Measurements from ENCODE around the gene KAT5. TPM values are rescaled to one million over a fixed set of nuclear protein-coding genes. Genes with fewer than 3 reads are reported as not detected.
A peak's percentile ranks its signal among the peaks of the same experiment; 100 is the strongest.

The KAT5 gene
- total and polyA plus RNA-seq, 7 experiments from 2014 or later: 36.8 to 133 (median 104) TPM

GRCh38 chr11:65696802-65697552 is 15.1 kb upstream of the KAT5 start:
- intact Hi-C loops (cut with micrococcal nuclease): no loop called here
- no peak overlapping the region for H3K27ac Mint-ChIP-seq
- Histone ChIP-seq H3K4me3 (ENCODE audit: low read length) (no peak overlapping the region), H3K27ac (ENCODE audit: low read depth, low read length) (no peak overlapping the region), H3K9me3 (ENCODE audit: control insufficient read depth in 2 of 3, low read length in 3 of 3) (no peaks in the 10 kb centered on the region), H3K4me1 (ENCODE audit: control insufficient read depth in 2 of 2, insufficient read depth in 2 of 2, low read length in 2 of 2) (no peaks in the 10 kb centered on the region), H3K36me3 (ENCODE audit: control insufficient read depth in 2 of 3, insufficient read depth in 3 of 3, low read length in 3 of 3) (no peaks in the 10 kb centered on the region), H3K27me3 (ENCODE audit: control insufficient read depth in 2 of 2, insufficient read depth in 2 of 2, low read length in 2 of 2) (no peaks in the 10 kb centered on the region)
- ChIA-PET POLR2A (interaction anchor here (0.6 kb wide), 1 partner anchor 603 kb away, joined by 4 read pairs; no protein-coding TSS in a partner anchor), CTCF (interaction anchor here (0.6 to 1.0 kb wide), 2 partner anchors 15 to 311 kb away, joined by 3 to 4 read pairs; partner anchors contain the start of gene KAT5)
- peaks cover 0 to 12% (median 0%) of the 10 kb centered on the region in 5 donors for H3K27me3 Mint-ChIP-seq
- H3K36me3 Mint-ChIP-seq: no peaks in the 10 kb centered on the region
- H3K4me3 Mint-ChIP-seq: no peak overlapping the region
- H3K4me1 Mint-ChIP-seq: peaks cover 0 to 5% (median 1%) of the 10 kb centered on the region in 7 donors
- peaks cover 0 to 4% (median 0%) of the 10 kb centered on the region in 11 donors for H3K9me3 Mint-ChIP-seq
- no peak for DNase-seq
- ATAC-seq: no peak

GRCh38 chr11:65698205-65698604 is 13.8 kb upstream of the KAT5 start:
- no peaks in the 10 kb centered on the region for H3K4me1 ChIP-seq (ENCODE audit: control insufficient read depth in 2 of 2, insufficient read depth in 2 of 2, low read length in 2 of 2)
- Mint-ChIP-seq H3K9me3 (peaks cover 0 to 4% (median 0%) of the 10 kb centered on the region in 11 donors), H3K4me3 (no peak overlapping the region), H3K27me3 (peaks cover 0 to 18% (median 0%) of the 10 kb centered on the region in 5 donors), H3K27ac (peak overlapping the region in 1 of 9 donors; percentile 21), H3K36me3 (no peaks in the 10 kb centered on the region), H3K4me1 (peaks cover 0 to 5% (median 0%) of the 10 kb centered on the region in 7 donors)
- DNase-seq (no peak), ATAC-seq (no peak)
- H3K4me3 ChIP-seq (ENCODE audit: low read length): no peak overlapping the region
- ChIA-PET CTCF (interaction anchor here (1.0 kb wide), 1 partner anchor 14 kb away, joined by 4 read pairs; the partner anchor contains the start of gene KAT5), POLR2A (no interaction called here)
- H3K27ac ChIP-seq (ENCODE audit: low read depth, low read length): no peak overlapping the region
- H3K27me3 ChIP-seq (ENCODE audit: control insufficient read depth in 2 of 2, insufficient read depth in 2 of 2, low read length in 2 of 2): no peaks in the 10 kb centered on the region
- intact Hi-C loops (cut with micrococcal nuclease): no loop called here
- H3K36me3 ChIP-seq (ENCODE audit: control insufficient read depth in 2 of 3, insufficient read depth in 3 of 3, low read length in 3 of 3): no peaks in the 10 kb centered on the region
- H3K9me3 ChIP-seq (ENCODE audit: control insufficient read depth in 2 of 3, low read length in 3 of 3): no peaks in the 10 kb centered on the region

GRCh38 chr11:65699306-65699705 is 12.7 kb upstream of the KAT5 start:
- H3K36me3 Mint-ChIP-seq: no peaks in the 10 kb centered on the region
- peaks cover 0 to 5% (median 0%) of the 10 kb centered on the region in 7 donors for H3K4me1 Mint-ChIP-seq
- H3K4me3 Mint-ChIP-seq: no peak overlapping the region
- no peak overlapping the region for H3K4me3 ChIP-seq (ENCODE audit: low read length)
- ChIA-PET POLR2A (no interaction called here), CTCF (no interaction called here)
- H3K9me3 ChIP-seq (ENCODE audit: control insufficient read depth in 2 of 3, low read length in 3 of 3): no peaks in the 10 kb centered on the region
- no peak for DNase-seq
- intact Hi-C loops (cut with micrococcal nuclease): no loop called here
- peaks cover 0 to 19% (median 0%) of the 10 kb centered on the region in 5 donors for H3K27me3 Mint-ChIP-seq
- peaks cover 0 to 4% (median 0%) of the 10 kb centered on the region in 11 donors for H3K9me3 Mint-ChIP-seq
- no peaks in the 10 kb centered on the region for H3K27me3 ChIP-seq (ENCODE audit: control insufficient read depth in 2 of 2, insufficient read depth in 2 of 2, low read length in 2 of 2)
- H3K27ac Mint-ChIP-seq: no peak overlapping the region
- no peaks in the 10 kb centered on the region for H3K36me3 ChIP-seq (ENCODE audit: control insufficient read depth in 2 of 3, insufficient read depth in 3 of 3, low read length in 3 of 3)
- no peak overlapping the region for H3K27ac ChIP-seq (ENCODE audit: low read depth, low read length)
- ATAC-seq: no peak
- no peaks in the 10 kb centered on the region for H3K4me1 ChIP-seq (ENCODE audit: control insufficient read depth in 2 of 2, insufficient read depth in 2 of 2, low read length in 2 of 2)

- CTCF ChIA-PET: no interaction called here
- no peak overlapping the region for H3K4me3 ChIP-seq (ENCODE audit: low read length)
- ATAC-seq: no peak
- no peaks in the 10 kb centered on the region for H3K27me3 ChIP-seq (ENCODE audit: control insufficient read depth in 2 of 2, insufficient read depth in 2 of 2, low read length in 2 of 2)
- H3K27ac Mint-ChIP-seq: peak overlapping the region in 1 of 9 donors; percentile 32
- POLR2A ChIA-PET: no interaction called here
- H3K4me3 Mint-ChIP-seq: no peak overlapping the region
- no peaks in the 10 kb centered on the region for H3K36me3 Mint-ChIP-seq
- H3K9me3 ChIP-seq (ENCODE audit: control insufficient read depth in 2 of 3, low read length in 3 of 3): no peaks in the 10 kb centered on the region
- no peaks in the 10 kb centered on the region for H3K36me3 ChIP-seq (ENCODE audit: control insufficient read depth in 2 of 3, insufficient read depth in 3 of 3, low read length in 3 of 3)
- intact Hi-C loops (cut with micrococcal nuclease): no loop called here
- H3K27me3 Mint-ChIP-seq: peaks cover 0 to 21% (median 0%) of the 10 kb centered on the region in 5 donors
- no peaks in the 10 kb centered on the region for H3K4me1 ChIP-seq (ENCODE audit: control insufficient read depth in 2 of 2, insufficient read depth in 2 of 2, low read length in 2 of 2)
- peaks cover 0 to 4% (median 0%) of the 10 kb centered on the region in 11 donors for H3K9me3 Mint-ChIP-seq
- no peak for DNase-seq
- H3K27ac ChIP-seq (ENCODE audit: low read depth, low read length): no peak overlapping the region
- H3K4me1 Mint-ChIP-seq: peaks cover 0 to 5% (median 0%) of the 10 kb centered on the region in 7 donors
These were observed 11.7 kb upstream of the KAT5 start for GRCh38 chr11:65700399-65700798.

- Mint-ChIP-seq H3K9me3 (peaks cover 0 to 4% (median 0%) of the 10 kb centered on the region in 11 donors), H3K27ac (no peak overlapping the region), H3K4me3 (no peak overlapping the region), H3K36me3 (no peaks in the 10 kb centered on the region), H3K4me1 (peaks cover 0 to 7% (median 0%) of the 10 kb centered on the region in 7 donors), H3K27me3 (peaks cover 0 to 21% (median 0%) of the 10 kb centered on the region in 5 donors)
- H3K27me3 ChIP-seq (ENCODE audit: control insufficient read depth in 2 of 2, insufficient read depth in 2 of 2, low read length in 2 of 2): no peaks in the 10 kb centered on the region
- no peaks in the 10 kb centered on the region for H3K4me1 ChIP-seq (ENCODE audit: control insufficient read depth in 2 of 2, insufficient read depth in 2 of 2, low read length in 2 of 2)
- ChIA-PET POLR2A (interaction anchor here (0.8 kb wide), 1 partner anchor 768 kb away, joined by 3 read pairs; no protein-coding TSS in a partner anchor), CTCF (no interaction called here)
- H3K27ac ChIP-seq (ENCODE audit: low read depth, low read length): no peak overlapping the region
- intact Hi-C loops (cut with micrococcal nuclease): no loop called here
- DNase-seq (no peak), ATAC-seq (no peak)
- H3K4me3 ChIP-seq (ENCODE audit: low read length): no peak overlapping the region
- H3K9me3 ChIP-seq (ENCODE audit: control insufficient read depth in 2 of 3, low read length in 3 of 3): no peaks in the 10 kb centered on the region
- no peaks in the 10 kb centered on the region for H3K36me3 ChIP-seq (ENCODE audit: control insufficient read depth in 2 of 3, insufficient read depth in 3 of 3, low read length in 3 of 3)
These were observed 10.4 kb upstream of the KAT5 start for GRCh38 chr11:65701686-65702085.

GRCh38 chr11:65703846-65704245 is 8.2 kb upstream of the KAT5 start:
- Histone ChIP-seq H3K27me3 (ENCODE audit: control insufficient read depth in 2 of 2, insufficient read depth in 2 of 2, low read length in 2 of 2) (no peaks in the 10 kb centered on the region), H3K4me1 (ENCODE audit: control insufficient read depth in 2 of 2, insufficient read depth in 2 of 2, low read length in 2 of 2) (no peaks in the 10 kb centered on the region), H3K36me3 (ENCODE audit: control insufficient read depth in 2 of 3, insufficient read depth in 3 of 3, low read length in 3 of 3) (no peaks in the 10 kb centered on the region), H3K27ac (ENCODE audit: low read depth, low read length) (no peak overlapping the region), H3K4me3 (ENCODE audit: low read length) (no peak overlapping the region), H3K9me3 (ENCODE audit: control insufficient read depth in 2 of 3, low read length in 3 of 3) (no peaks in the 10 kb centered on the region)
- no peaks in the 10 kb centered on the region for H3K36me3 Mint-ChIP-seq
- ATAC-seq: no peak
- H3K27me3 Mint-ChIP-seq: peaks cover 0 to 19% (median 0%) of the 10 kb centered on the region in 5 donors
- H3K27ac Mint-ChIP-seq: no peak overlapping the region
- ChIA-PET POLR2A (no interaction called here), CTCF (interaction anchor here (0.9 to 2.5 kb wide), 2 partner anchors 71 to 78 kb away, joined by 3 to 13 read pairs; no protein-coding TSS in a partner anchor)
- intact Hi-C loops (cut with micrococcal nuclease): loop anchor here in 1 of 2 donors (1.0 kb wide), 1 partner anchor 31 kb away; no protein-coding TSS in a partner anchor
- no peak for DNase-seq
- H3K9me3 Mint-ChIP-seq: peaks cover 0 to 4% (median 0%) of the 10 kb centered on the region in 11 donors
- no peak overlapping the region for H3K4me3 Mint-ChIP-seq
- H3K4me1 Mint-ChIP-seq: peaks cover 0 to 7% (median 4%) of the 10 kb centered on the region in 7 donors
